COR-L47 (cell line): Measurements from ENCODE around the gene DTX2.
"Not testable (repeated sequence)": the region's sequence is repeated elsewhere in the genome, so short reads cannot be mapped to it uniquely, and the experiment has no call there.

Experiments used
- DNase-seq: peaks from one replicate; lab custom pipeline; 2025; lab: John Stamatoyannopoulos, UW

The DTX2 gene

GRCh38 chr7:76492139-76492538, 30.6 kb downstream of the DTX2 start:
- not testable (repeated sequence) for DNase-seq

- not testable (repeated sequence) for DNase-seq
These were observed 34.2 kb downstream of the DTX2 start for GRCh38 chr7:76495717-76496116.

GRCh38 chr7:76497918-76498582, 36.5 kb downstream of the DTX2 start:
- not testable (repeated sequence) for DNase-seq

GRCh38 chr7:76498583-76499200, 37.2 kb downstream of the DTX2 start:
- not testable (repeated sequence) for DNase-seq

- not testable (repeated sequence) for DNase-seq
These were observed 37.9 kb downstream of the DTX2 start for GRCh38 chr7:76499201-76499923.

GRCh38 chr7:76499924-76500241, 38.4 kb downstream of the DTX2 start:
- DNase-seq: not testable (repeated sequence)

GRCh38 chr7:76502224-76502623, 40.7 kb downstream of the DTX2 start:
- DNase-seq: not testable (repeated sequence)

- DNase-seq: not testable (repeated sequence)
These were observed 41.3 kb downstream of the DTX2 start for GRCh38 chr7:76502836-76503235.

- DNase-seq: not testable (repeated sequence)
These were observed 41.7 kb downstream of the DTX2 start for GRCh38 chr7:76503244-76503643.

GRCh38 chr7:76504351-76505167, 43.0 kb downstream of the DTX2 start:
- DNase-seq: not testable (repeated sequence)

- no peak for DNase-seq
These were observed 43.9 kb downstream of the DTX2 start for GRCh38 chr7:76505168-76506080.

- no peak for DNase-seq
These were observed 44.6 kb downstream of the DTX2 start for GRCh38 chr7:76506081-76506440.

- not testable (repeated sequence) for DNase-seq
These were observed 45.1 kb downstream of the DTX2 start for GRCh38 chr7:76506643-76507042.

GRCh38 chr7:76507723-76508406, 46.4 kb downstream of the DTX2 start:
- DNase-seq: no peak

- DNase-seq: no peak
These were observed 48.7 kb downstream of the DTX2 start, which contains the start of gene UPK3B for GRCh38 chr7:76509931-76510877. UPK3B (plus strand) TSS chr7:76510552; CDS start chr7:76510653, 101 bp downstream.

GRCh38 chr7:76511200-76511910, 49.8 kb downstream of the DTX2 start:
- not testable (repeated sequence) for DNase-seq

GRCh38 chr7:76511911-76512885, 50.7 kb downstream of the DTX2 start:
- not testable (repeated sequence) for DNase-seq
